ENCODE measurements around the gene PRPF19. TPM values are rescaled to one million over a fixed set of nuclear protein-coding genes. Genes with fewer than 3 reads are reported as not detected.

PRPF19 gene
- total RNA-seq, 1 donor from 2014 or later, result 111 TPM

- peaks cover 10% of the 10 kb centered on the region for H3K36me3 Mint-ChIP-seq (ENCODE audit: insufficient read depth)
Observed at GRCh38 chr11:60887556-60887955, 18.8 kb downstream of the PRPF19 start.

GRCh38 chr11:60880643-60881282, 25.6 kb downstream of the PRPF19 start:
- H3K27ac Mint-ChIP-seq, result peak overlapping the region; percentile 8
- H3K4me3 Mint-ChIP-seq (ENCODE audit: low read depth), result no peak overlapping the region
- H3K36me3 Mint-ChIP-seq (ENCODE audit: insufficient read depth), result peaks cover 7% of the 10 kb centered on the region
- peaks cover 6% of the 10 kb centered on the region for H3K4me1 Mint-ChIP-seq (ENCODE audit: low read depth)
- no peak for DNase-seq (ENCODE audit: low spot score, unreplicated experiment)
- no peaks in the 10 kb centered on the region for H3K9me3 Mint-ChIP-seq (ENCODE audit: low read depth)
- no peak for TF ChIP-seq CTCF (IDR thresholded peaks at IDR 0.05; ENCODE audit: unreplicated experiment)
- no peaks in the 10 kb centered on the region for H3K27me3 Mint-ChIP-seq

More at GRCh38 chr11:60887556-60887955, 18.8 kb downstream of the PRPF19 start:
- H3K9me3 Mint-ChIP-seq (ENCODE audit: low read depth), result no peaks in the 10 kb centered on the region
- DNase-seq (ENCODE audit: low spot score, unreplicated experiment), result no peak
- no peak overlapping the region for H3K27ac Mint-ChIP-seq
- H3K4me1 Mint-ChIP-seq (ENCODE audit: low read depth), result peaks cover 7% of the 10 kb centered on the region
- H3K27me3 Mint-ChIP-seq, result no peaks in the 10 kb centered on the region
- TF ChIP-seq CTCF (IDR thresholded peaks at IDR 0.05; ENCODE audit: unreplicated experiment), result peak; percentile 62
- no peak overlapping the region for H3K4me3 Mint-ChIP-seq (ENCODE audit: low read depth)

- Mint-ChIP-seq H3K9me3 (ENCODE audit: low read depth) (no peaks in the 10 kb centered on the region), H3K4me1 (ENCODE audit: low read depth) (peaks cover 6% of the 10 kb centered on the region), H3K4me3 (ENCODE audit: low read depth) (no peak overlapping the region), H3K27me3 (no peaks in the 10 kb centered on the region), H3K27ac (no peak overlapping the region), H3K36me3 (ENCODE audit: insufficient read depth) (peaks cover 7% of the 10 kb centered on the region)
- DNase-seq (ENCODE audit: low spot score, unreplicated experiment), result no peak
- no peak for TF ChIP-seq CTCF (IDR thresholded peaks at IDR 0.05; ENCODE audit: unreplicated experiment)
Observed at GRCh38 chr11:60879971-60880588, 26.3 kb downstream of the PRPF19 start.

GRCh38 chr11:60879104-60879503, 27.3 kb downstream of the PRPF19 start:
- Mint-ChIP-seq H3K27me3 (no peaks in the 10 kb centered on the region), H3K9me3 (ENCODE audit: low read depth) (no peaks in the 10 kb centered on the region), H3K4me3 (ENCODE audit: low read depth) (no peak overlapping the region), H3K27ac (no peak overlapping the region), H3K36me3 (ENCODE audit: insufficient read depth) (peaks cover 5% of the 10 kb centered on the region), H3K4me1 (ENCODE audit: low read depth) (peaks cover 6% of the 10 kb centered on the region)
- no peak for TF ChIP-seq CTCF (IDR thresholded peaks at IDR 0.05; ENCODE audit: unreplicated experiment)
- DNase-seq (ENCODE audit: low spot score, unreplicated experiment), result no peak

- no peak for DNase-seq (ENCODE audit: low spot score, unreplicated experiment)
- no peak overlapping the region for H3K27ac Mint-ChIP-seq
- no peak overlapping the region for H3K4me3 Mint-ChIP-seq (ENCODE audit: low read depth)
- H3K27me3 Mint-ChIP-seq, result no peaks in the 10 kb centered on the region
- no peak for TF ChIP-seq CTCF (IDR thresholded peaks at IDR 0.05; ENCODE audit: unreplicated experiment)
- H3K4me1 Mint-ChIP-seq (ENCODE audit: low read depth), result peaks cover 6% of the 10 kb centered on the region
- no peaks in the 10 kb centered on the region for H3K9me3 Mint-ChIP-seq (ENCODE audit: low read depth)
- peaks cover 5% of the 10 kb centered on the region for H3K36me3 Mint-ChIP-seq (ENCODE audit: insufficient read depth)
Observed at GRCh38 chr11:60878245-60879101, 27.9 kb downstream of the PRPF19 start.

Data from progenitor cell of endocrine pancreas (in vitro differentiated cells).